Measurements from ENCODE around the gene LARGE1.

The LARGE1 gene

DNA sequence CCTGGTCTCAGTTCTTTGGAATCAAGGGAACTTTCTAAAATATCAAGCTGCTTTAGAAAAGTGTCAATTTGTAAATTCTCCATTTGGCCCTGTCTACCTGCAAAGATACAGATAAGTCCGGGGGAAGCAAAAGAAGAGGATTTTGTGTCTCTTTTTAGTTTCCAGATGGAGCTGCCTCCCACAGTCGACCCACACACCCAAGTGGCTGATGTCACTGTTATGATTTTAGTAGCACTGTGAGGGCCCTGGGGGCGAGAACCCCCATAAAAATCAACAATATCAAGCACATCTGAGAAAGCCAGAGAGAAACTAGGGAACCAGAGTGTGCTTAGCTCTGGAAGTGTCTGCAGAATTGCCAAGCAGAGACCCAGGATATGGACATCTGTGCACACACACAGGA lies 212.7 kb downstream of the LARGE1 start:
- TF ChIP-seq, protein P1, sequence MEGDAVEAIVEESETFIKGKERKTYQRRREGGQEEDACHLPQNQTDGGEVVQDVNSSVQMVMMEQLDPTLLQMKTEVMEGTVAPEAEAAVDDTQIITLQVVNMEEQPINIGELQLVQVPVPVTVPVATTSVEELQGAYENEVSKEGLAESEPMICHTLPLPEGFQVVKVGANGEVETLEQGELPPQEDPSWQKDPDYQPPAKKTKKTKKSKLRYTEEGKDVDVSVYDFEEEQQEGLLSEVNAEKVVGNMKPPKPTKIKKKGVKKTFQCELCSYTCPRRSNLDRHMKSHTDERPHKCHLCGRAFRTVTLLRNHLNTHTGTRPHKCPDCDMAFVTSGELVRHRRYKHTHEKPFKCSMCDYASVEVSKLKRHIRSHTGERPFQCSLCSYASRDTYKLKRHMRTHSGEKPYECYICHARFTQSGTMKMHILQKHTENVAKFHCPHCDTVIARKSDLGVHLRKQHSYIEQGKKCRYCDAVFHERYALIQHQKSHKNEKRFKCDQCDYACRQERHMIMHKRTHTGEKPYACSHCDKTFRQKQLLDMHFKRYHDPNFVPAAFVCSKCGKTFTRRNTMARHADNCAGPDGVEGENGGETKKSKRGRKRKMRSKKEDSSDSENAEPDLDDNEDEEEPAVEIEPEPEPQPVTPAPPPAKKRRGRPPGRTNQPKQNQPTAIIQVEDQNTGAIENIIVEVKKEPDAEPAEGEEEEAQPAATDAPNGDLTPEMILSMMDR (IDR thresholded peaks at IDR 0.05; ENCODE audit: low read depth, low read length): no peak
- H3K4me3 ChIP-seq (ENCODE audit: low read depth, low read length): no peak overlapping the region
- DNase-seq (ENCODE audit: low read depth, low spot score): no peak
- in situ Hi-C loops (cut with HindIII; ENCODE audit: low sequenced_read_pairs): no loop called here

GRCh38 chr22:33706100-33706499 lies 214.2 kb downstream of the LARGE1 start:
- in situ Hi-C loops (cut with HindIII; ENCODE audit: low sequenced_read_pairs): no loop called here
- TF ChIP-seq, protein P1 (IDR thresholded peaks at IDR 0.05; ENCODE audit: low read depth, low read length): no peak
- DNase-seq (ENCODE audit: low read depth, low spot score): no peak
- no peak overlapping the region for H3K4me3 ChIP-seq (ENCODE audit: low read depth, low read length)

DNA sequence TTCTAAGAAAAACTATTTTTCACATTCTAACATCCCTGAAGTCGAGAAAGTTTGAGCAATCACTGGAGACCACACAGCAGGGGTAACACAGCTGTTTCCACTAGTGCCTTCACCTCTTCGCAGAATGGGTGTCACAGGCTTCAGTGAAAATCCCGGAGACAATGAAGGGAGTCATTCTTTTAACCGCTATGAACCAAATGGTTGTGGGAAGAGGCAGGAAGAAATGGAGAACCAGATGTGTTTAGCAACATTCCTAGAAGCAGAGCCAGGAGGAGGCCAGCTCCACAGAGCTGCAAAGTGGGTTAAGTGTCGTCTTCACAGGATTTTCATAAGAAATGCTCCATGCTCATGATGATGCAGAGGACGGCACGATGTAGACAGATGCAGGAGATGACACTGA lies 221.1 kb downstream of the LARGE1 start:
- no peak overlapping the region for H3K4me3 ChIP-seq (ENCODE audit: low read depth, low read length)
- TF ChIP-seq, protein P1 (IDR thresholded peaks at IDR 0.05; ENCODE audit: low read depth, low read length): no peak
- DNase-seq (ENCODE audit: low read depth, low spot score): no peak
- in situ Hi-C loops (cut with HindIII; ENCODE audit: low sequenced_read_pairs): no loop called here

- TF ChIP-seq, protein P1 (IDR thresholded peaks at IDR 0.05; ENCODE audit: low read depth, low read length): no peak
- peak; percentile 19 for DNase-seq (ENCODE audit: low read depth, low spot score)
- H3K4me3 ChIP-seq (ENCODE audit: low read depth, low read length): no peak overlapping the region
- in situ Hi-C loops (cut with HindIII; ENCODE audit: low sequenced_read_pairs): no loop called here
Measured at GRCh38 chr22:33697640-33698039, 222.6 kb downstream of the LARGE1 start.

DNA sequence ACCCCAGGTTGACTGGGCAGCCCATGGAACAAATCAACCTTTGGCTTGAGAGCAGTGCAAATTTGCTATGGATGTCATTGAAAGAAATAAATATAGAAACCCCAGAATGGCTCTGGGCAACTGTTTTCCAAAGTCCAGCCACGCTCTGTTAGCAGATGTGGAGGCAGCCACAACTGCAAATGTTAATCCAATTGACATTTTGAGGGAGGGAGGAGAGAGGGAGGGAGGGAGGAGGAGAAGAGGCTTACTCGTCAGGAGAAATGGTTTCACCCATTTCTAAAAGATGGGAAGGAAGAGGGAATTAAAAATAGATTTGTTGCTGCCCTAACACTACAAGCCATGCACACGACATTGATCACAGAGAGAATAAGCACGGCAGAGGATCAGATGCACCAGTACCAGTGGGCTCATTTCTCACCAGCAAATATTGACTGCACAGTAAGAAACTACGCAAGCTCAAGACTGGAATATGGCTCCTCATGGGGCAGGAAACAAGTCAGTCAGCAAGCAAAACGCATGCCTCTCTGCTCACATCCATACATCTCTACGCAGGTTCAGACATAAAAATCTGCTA lies 229.1 kb downstream of the LARGE1 start:
- TF ChIP-seq, protein P1 (IDR thresholded peaks at IDR 0.05; ENCODE audit: low read depth, low read length): no peak

GRCh38 chr22:33688903-33689302 lies 231.4 kb downstream of the LARGE1 start:
- in situ Hi-C loops (cut with HindIII; ENCODE audit: low sequenced_read_pairs): no loop called here
- DNase-seq (ENCODE audit: low read depth, low spot score): no peak

More for the DNA sequence above, 229.1 kb downstream of the LARGE1 start:
- no peak for DNase-seq (ENCODE audit: low read depth, low spot score)
- H3K4me3 ChIP-seq (ENCODE audit: low read depth, low read length): no peak overlapping the region
- in situ Hi-C loops (cut with HindIII; ENCODE audit: low sequenced_read_pairs): no loop called here

More at GRCh38 chr22:33688903-33689302, 231.4 kb downstream of the LARGE1 start:
- H3K4me3 ChIP-seq (ENCODE audit: low read depth, low read length): no peak overlapping the region
- TF ChIP-seq, protein P1 (IDR thresholded peaks at IDR 0.05; ENCODE audit: low read depth, low read length): no peak

Data from astrocyte of the spinal cord (primary cell).